Naive thymus-derived CD4-positive, alpha-beta T cell (primary cell): ENCODE data around the gene GPR132. TPM values are rescaled to one million over a fixed set of nuclear protein-coding genes. Genes with fewer than 3 reads are reported as not detected.
"Not testable (repeated sequence)": the region's sequence is repeated elsewhere in the genome, so short reads cannot be mapped to it uniquely, and the experiment has no call there.

Experiments used
- ATAC-seq: fragments of 150-1000 bp; cut with Tn5 transposase; 2 replicates; pipeline ENCODE4 v1.10.0; 2021; ENCODE audit warnings: mild to moderate bottlenecking, moderate library complexity
- CTCF ChIA-PET: fragments of 350-600 bp; sonication (Branson Sonifier 250); formaldehyde crosslinking; loops from one replicate; lab custom pipeline; 2021; ENCODE audit warnings: antibody characterized with exemption; lab: Charles Lee
- POLR2A ChIA-PET: fragments of 350-600 bp; sonication (Branson Sonifier 250); formaldehyde crosslinking; loops from one replicate; lab custom pipeline; 2021; ENCODE audit warnings: antibody characterized with exemption, inconsistent platforms; lab: Charles Lee
- DNase-seq, 9 donors: peaks; one replicate each; pipeline versions ENCODE4 v3.0.0 to v3.0.0-alpha.2; 2020 to 2022; ENCODE audit warnings: mixed read lengths in 1 of 9
- H3K27ac ChIP-seq: one replicate; pipeline ENCODE4 v1.7.0; 2013; ENCODE audit warnings: mild to moderate bottlenecking, low read depth, low read length, moderate library complexity
- H3K27me3 ChIP-seq, 2 donors: one replicate each; pipeline ENCODE4 v1.7.0; 2013; ENCODE audit warnings: low read length in 2 of 2, mild to moderate bottlenecking in 2 of 2, moderate library complexity in 2 of 2; ENCODE audit not compliant: control insufficient read depth in 2 of 2, insufficient read depth in 2 of 2
- H3K36me3 ChIP-seq, 3 experiments: 1 replicate in 2 of 3; 2 replicates in 1 of 3; pipeline ENCODE4 v1.7.0; 2013; ENCODE audit warnings: low read length in 3 of 3, mild to moderate bottlenecking in 3 of 3, moderate library complexity in 1 of 3; ENCODE audit not compliant: insufficient read depth in 3 of 3, control insufficient read depth in 2 of 3
- H3K4me1 ChIP-seq, 2 donors: one replicate each; pipeline ENCODE4 v1.7.0; 2013; ENCODE audit warnings: low read length in 2 of 2, mild to moderate bottlenecking in 2 of 2, moderate library complexity in 1 of 2; ENCODE audit not compliant: control insufficient read depth in 2 of 2, insufficient read depth in 2 of 2
- H3K4me3 ChIP-seq: 2 replicates; pipeline ENCODE4 v1.7.0; 2013; ENCODE audit warnings: mild to moderate bottlenecking, low read length
- H3K9me3 ChIP-seq, 3 experiments: 1 replicate in 2 of 3; 2 replicates in 1 of 3; pipeline ENCODE4 v1.7.0; 2013; ENCODE audit warnings: low read length in 3 of 3; ENCODE audit not compliant: control insufficient read depth in 2 of 3
- H3K27ac Mint-ChIP-seq, 9 donors: one replicate each; pipeline ENCODE4 v1.8.0; 2020 to 2022; ENCODE audit warnings: mixed read lengths in 9 of 9, mild to moderate bottlenecking in 8 of 9, moderate library complexity in 5 of 9, inconsistent platforms in 2 of 9
- H3K27me3 Mint-ChIP-seq, 5 donors: one replicate each; pipeline ENCODE4 v1.8.0; 2021 to 2022; ENCODE audit warnings: mixed read lengths in 5 of 5, mild to moderate bottlenecking in 1 of 5
- H3K36me3 Mint-ChIP-seq, 5 donors: one replicate each; pipeline ENCODE4 v1.8.0; 2020 to 2022; ENCODE audit warnings: mixed read lengths in 5 of 5, mild to moderate bottlenecking in 3 of 5, inconsistent platforms in 1 of 5
- H3K4me1 Mint-ChIP-seq, 7 donors: one replicate each; pipeline ENCODE4 v1.8.0; 2020 to 2022; ENCODE audit warnings: mixed read lengths in 7 of 7, mild to moderate bottlenecking in 3 of 7, inconsistent platforms in 1 of 7
- H3K4me3 Mint-ChIP-seq, 10 donors: one replicate each; pipeline ENCODE4 v1.8.0; 2020 to 2022; ENCODE audit warnings: mild to moderate bottlenecking in 10 of 10, mixed read lengths in 10 of 10, moderate library complexity in 6 of 10, inconsistent platforms in 2 of 10
- H3K9me3 Mint-ChIP-seq, 11 donors: one replicate each; pipeline ENCODE4 v1.8.0; 2020 to 2022; ENCODE audit warnings: mixed read lengths in 11 of 11, mild to moderate bottlenecking in 4 of 11, inconsistent platforms in 1 of 11, moderate library complexity in 1 of 11
- intact Hi-C, 2 donors: fragments of 100-400 bp; cut with micrococcal nuclease; formaldehyde crosslinking; loops; one replicate each; pipeline ENCODE4 v1.15.1; 2023
- polyA plus RNA-seq, 2 donors: library from polyadenylated mRNA; unstranded; fragments of 300-500 nt; fragmentation: Illumina TruSeq; gene quantifications; one replicate each; pipeline ENCODE4 v1.2.3, GENCODE V29; 2021
- total RNA-seq, 6 experiments: library from RNA in 5 of 6; stranded (reverse) in 5 of 6; gene quantifications; 1 replicate in 5 of 6; 2 replicates in 1 of 6; pipeline ENCODE4 v1.2.3 and lab custom pipeline; 2021 to 2026

Gene GPR132
- total and polyA plus RNA-seq, 7 experiments from 2014 or later, result 9.3 to 58.7 (median 40.2) TPM

DNA sequence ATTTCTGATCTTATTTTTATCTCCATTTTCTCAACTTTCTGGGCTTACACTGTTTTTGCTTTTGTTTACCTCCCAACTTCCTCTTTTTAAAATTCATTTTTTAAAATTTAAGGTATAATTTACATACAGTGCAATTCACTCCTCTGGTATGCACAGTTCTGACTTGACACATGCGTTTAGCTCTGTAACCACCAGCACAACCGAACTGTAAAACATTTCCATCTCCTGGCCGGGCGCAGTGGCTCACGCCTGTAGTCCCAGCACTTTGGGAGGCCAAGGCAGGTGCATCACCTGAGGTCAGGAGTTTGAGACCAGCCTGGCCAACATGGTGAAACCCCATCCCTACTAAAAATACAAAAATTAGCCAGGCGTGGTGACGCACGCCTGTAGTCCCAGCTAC, 16.2 kb upstream of the GPR132 start:
- POLR2A ChIA-PET, result interaction anchor here (1.0 to 2.1 kb wide), 4 partner anchors 13 to 20 kb away, joined by 3 to 5 read pairs (median 4); partner anchors contain the start of gene GPR132
- H3K27ac ChIP-seq, H3K36me3 Mint-ChIP-seq, H3K9me3 ChIP-seq, H3K36me3 ChIP-seq, intact Hi-C loops, H3K9me3 Mint-ChIP-seq, H3K4me3 ChIP-seq, ATAC-seq, H3K4me3 Mint-ChIP-seq, DNase-seq, H3K27me3 ChIP-seq: not testable (repeated sequence)
- Mint-ChIP-seq H3K27ac (peak overlapping the region in 2 of 9 donors; percentile 41 to 68), H3K4me1 (peaks cover 11 to 29% (median 24%) of the 10 kb centered on the region in 7 donors), H3K27me3 (peaks cover 0 to 24% (median 0%) of the 10 kb centered on the region in 5 donors)
- peaks cover 15 to 17% of the 10 kb centered on the region in 2 donors for H3K4me1 ChIP-seq
- CTCF ChIA-PET, result interaction anchor here (0.6 to 1.4 kb wide), 3 partner anchors 9 to 58 kb away, joined by 3 to 4 read pairs (median 3); no protein-coding TSS in a partner anchor

DNA sequence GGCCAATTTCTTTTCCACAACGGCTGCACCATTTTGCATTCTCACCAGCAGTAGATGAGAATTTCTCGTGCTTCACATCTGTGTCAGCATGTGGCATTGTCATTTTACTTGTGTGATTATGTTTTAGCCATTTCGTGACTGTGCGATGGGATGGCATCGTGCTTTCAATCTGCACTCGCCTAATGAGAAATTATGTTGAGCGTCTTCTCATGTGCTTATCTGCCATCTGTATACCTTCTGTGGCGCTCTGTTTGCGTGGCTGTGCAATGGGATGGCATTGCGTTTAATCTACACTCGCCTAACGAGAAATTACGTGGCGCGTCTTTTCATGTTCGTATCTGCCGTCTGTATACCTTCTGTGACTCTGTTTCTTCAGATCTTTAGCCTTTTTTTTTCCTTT, 14.9 kb upstream of the GPR132 start:
- Histone ChIP-seq H3K4me1 (peaks cover 20 to 28% of the 10 kb centered on the region in 2 donors), H3K9me3 (no peaks in the 10 kb centered on the region), H3K27me3 (no peaks in the 10 kb centered on the region), H3K36me3 (no peaks in the 10 kb centered on the region), H3K4me3 (no peak overlapping the region), H3K27ac (no peak overlapping the region)
- Mint-ChIP-seq H3K9me3 (peaks cover 0 to 4% (median 0%) of the 10 kb centered on the region in 11 donors), H3K27me3 (peaks cover 0 to 24% (median 0%) of the 10 kb centered on the region in 5 donors), H3K4me1 (peaks cover 9 to 36% (median 29%) of the 10 kb centered on the region in 7 donors), H3K36me3 (peaks cover 0 to 1% (median 0%) of the 10 kb centered on the region in 5 donors), H3K27ac (peak overlapping the region in 2 of 9 donors; percentile 26 to 81), H3K4me3 (peak overlapping the region in 1 of 10 donors; percentile 16)
- intact Hi-C loops, result no loop called here
- ChIA-PET CTCF (interaction anchor here (1.0 kb wide), 1 partner anchor 27 kb away, joined by 3 read pairs; no protein-coding TSS in a partner anchor), POLR2A (interaction anchor here (0.9 to 1.0 kb wide), 2 partner anchors 14 to 26 kb away, joined by 3 read pairs; no protein-coding TSS in a partner anchor)
- ATAC-seq (no peak), DNase-seq (no peak)

GRCh38 chr14:105078294-105078693, 13.1 kb upstream of the GPR132 start:
- DNase-seq (no peak), ATAC-seq (no peak)
- intact Hi-C loops, result no loop called here
- POLR2A ChIA-PET, result interaction anchor here (1.1 to 7.8 kb wide), 3 partner anchors 10 to 18 kb away, joined by 5 to 71 read pairs (median 62); partner anchors contain the start of gene GPR132
- peak overlapping the region in 3 of 10 donors; percentile 3 to 80 (median 79) for H3K4me3 Mint-ChIP-seq
- CTCF ChIA-PET, result interaction anchor here (0.6 to 0.7 kb wide), 2 partner anchors 263 to 420 kb away, joined by 3 read pairs; no protein-coding TSS in a partner anchor
- peaks cover 9 to 31% (median 29%) of the 10 kb centered on the region in 7 donors for H3K4me1 Mint-ChIP-seq
- Histone ChIP-seq H3K9me3 (no peaks in the 10 kb centered on the region), H3K36me3 (no peaks in the 10 kb centered on the region), H3K4me3 (no peak overlapping the region), H3K4me1 (peaks cover 20 to 28% of the 10 kb centered on the region in 2 donors), H3K27ac (no peak overlapping the region), H3K27me3 (no peaks in the 10 kb centered on the region)
- peaks cover 0 to 1% (median 0%) of the 10 kb centered on the region in 5 donors for H3K36me3 Mint-ChIP-seq
- H3K27me3 Mint-ChIP-seq, result peaks cover 0 to 19% (median 0%) of the 10 kb centered on the region in 5 donors
- peak overlapping the region in 3 of 9 donors; percentile 17 to 91 (median 32) for H3K27ac Mint-ChIP-seq
- H3K9me3 Mint-ChIP-seq, result peaks cover 0 to 4% (median 0%) of the 10 kb centered on the region in 11 donors

DNA sequence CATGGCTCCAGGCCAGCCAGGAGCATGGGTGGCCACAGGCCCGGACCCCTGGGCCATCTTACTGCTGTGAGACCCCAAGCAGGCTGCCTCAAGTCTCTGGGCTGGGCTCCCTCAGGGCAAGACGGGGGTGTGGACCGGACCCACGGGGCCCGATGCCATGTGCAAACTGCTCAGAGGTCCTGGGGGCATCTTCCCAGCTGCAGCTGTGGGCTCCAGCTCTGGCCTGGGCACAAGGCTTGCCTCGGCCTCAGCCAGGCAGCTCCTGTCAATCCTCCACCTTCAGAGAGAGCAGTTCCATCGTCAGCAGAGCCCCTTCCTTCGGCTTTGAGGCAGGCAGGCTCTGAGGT, 12.4 kb upstream of the GPR132 start:
- CTCF ChIA-PET, result interaction anchor here (0.6 to 0.7 kb wide), 2 partner anchors 263 to 419 kb away, joined by 3 read pairs; no protein-coding TSS in a partner anchor

DNA sequence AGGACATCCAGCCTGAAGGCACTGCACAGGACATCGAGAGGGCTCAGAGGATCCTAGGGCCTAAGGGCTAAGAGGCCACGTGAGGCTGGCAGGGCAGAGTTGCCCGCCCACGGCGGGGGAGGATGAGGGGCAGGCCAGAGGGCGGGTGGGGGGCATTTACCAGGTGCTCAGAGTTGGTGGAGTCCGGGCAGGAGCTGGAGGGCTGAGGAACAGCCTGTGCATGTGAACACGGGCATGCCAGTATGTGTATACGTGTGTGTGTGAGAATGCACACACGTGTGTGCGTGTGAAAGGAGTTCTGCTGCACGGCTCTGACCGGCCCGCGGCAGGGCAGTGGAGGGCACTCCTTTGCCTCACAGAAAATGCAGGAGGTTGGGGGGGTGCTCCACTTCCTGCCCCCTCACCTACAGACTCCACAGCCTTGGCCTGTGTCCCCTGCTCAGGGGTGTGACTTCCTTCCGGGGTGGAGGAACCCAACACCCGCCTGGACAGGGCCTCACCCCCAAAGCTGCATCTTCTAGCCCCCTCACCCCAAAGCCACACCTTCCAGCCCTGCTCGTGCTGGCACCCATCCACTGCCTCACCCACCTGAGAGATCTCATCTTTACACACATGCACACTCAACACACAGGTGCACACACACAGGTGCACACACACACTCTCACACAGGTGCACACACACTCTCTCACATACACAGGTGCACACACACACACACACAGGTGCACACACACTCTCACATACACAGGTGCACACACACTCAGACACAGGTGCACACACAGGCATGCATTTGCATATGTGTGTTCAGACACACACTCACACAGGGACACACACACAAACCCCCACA, 11.8 kb upstream of the GPR132 start:
- Mint-ChIP-seq H3K9me3 (peaks cover 0 to 4% (median 0%) of the 10 kb centered on the region in 11 donors), H3K36me3 (no peaks in the 10 kb centered on the region), H3K27me3 (peaks cover 0 to 13% (median 0%) of the 10 kb centered on the region in 5 donors), H3K4me3 (peak overlapping the region; percentile 33 to 80 (median 71)), H3K27ac (peak overlapping the region; percentile 7 to 91 (median 86)), H3K4me1 (peaks cover 15 to 38% (median 29%) of the 10 kb centered on the region in 7 donors)
- H3K4me1 ChIP-seq, result peaks cover 20 to 28% of the 10 kb centered on the region in 2 donors
- peak in 1 of 9 donors; percentile 19 for DNase-seq
- CTCF ChIA-PET, result no interaction called here
- no peaks in the 10 kb centered on the region for H3K36me3 ChIP-seq
- H3K27ac ChIP-seq, result peak overlapping the region; percentile 35
- peak; percentile 36 for ATAC-seq
- H3K9me3 ChIP-seq, result no peaks in the 10 kb centered on the region
- no peaks in the 10 kb centered on the region for H3K27me3 ChIP-seq
- intact Hi-C loops, result loop anchor here in 1 of 2 donors (1.0 kb wide), 1 partner anchor 12 kb away; the partner anchor contains the start of gene GPR132
- H3K4me3 ChIP-seq, result peak overlapping the region; percentile 20
- POLR2A ChIA-PET, result interaction anchor here (1.1 to 7.8 kb wide), 4 partner anchors 9 to 17 kb away, joined by 5 to 71 read pairs (median 57); partner anchors contain the start of gene GPR132

More for the DNA sequence above, 12.4 kb upstream of the GPR132 start:
- intact Hi-C loops, result loop anchor here in 1 of 2 donors (1.0 kb wide), 1 partner anchor 12 kb away; the partner anchor contains the start of gene GPR132
- DNase-seq (peak in 1 of 9 donors; percentile 2), ATAC-seq (no peak)
- H3K4me3 ChIP-seq, result peak overlapping the region; percentile 4
- peaks cover 9 to 32% (median 29%) of the 10 kb centered on the region in 7 donors for H3K4me1 Mint-ChIP-seq
- peaks cover 0 to 13% (median 0%) of the 10 kb centered on the region in 5 donors for H3K27me3 Mint-ChIP-seq
- H3K36me3 Mint-ChIP-seq, result peaks cover 0 to 1% (median 0%) of the 10 kb centered on the region in 5 donors
- no peaks in the 10 kb centered on the region for H3K9me3 ChIP-seq
- no peaks in the 10 kb centered on the region for H3K36me3 ChIP-seq
- POLR2A ChIA-PET, result interaction anchor here (1.1 to 7.8 kb wide), 4 partner anchors 8 to 17 kb away, joined by 5 to 71 read pairs (median 57); partner anchors contain the start of gene GPR132
- H3K27ac ChIP-seq, result peak overlapping the region; percentile 35
- peaks cover 0 to 4% (median 0%) of the 10 kb centered on the region in 11 donors for H3K9me3 Mint-ChIP-seq
- H3K27ac Mint-ChIP-seq, result peak overlapping the region in 8 of 9 donors; percentile 7 to 91 (median 84)
- H3K4me3 Mint-ChIP-seq, result peak overlapping the region in 8 of 10 donors; percentile 63 to 80 (median 72)
- no peaks in the 10 kb centered on the region for H3K27me3 ChIP-seq
- H3K4me1 ChIP-seq, result peaks cover 20 to 28% of the 10 kb centered on the region in 2 donors
